ENCODE measurements around the gene HAPLN3. TPM values are rescaled to one million over a fixed set of nuclear protein-coding genes. Genes with fewer than 3 reads are reported as not detected.

HAPLN3 gene
- total and polyA plus RNA-seq, 2 of the 4 experiments (the other 2 are of a cell fraction), result 5.9 to 28.6 TPM

- Histone ChIP-seq H2AFZ (replicated peaks; ENCODE audit: low read length, poor library complexity) (peak overlapping the region; percentile 70), H3K9me3 (ENCODE audit: control insufficient read depth, insufficient read depth, low read length) (no peaks in the 10 kb centered on the region), H3K18ac (ENCODE audit: low read depth, low read length) (peak overlapping the region; percentile 50; the same call in 1 of the 2 replicates), H3K27me3 (ENCODE audit: control insufficient read depth, insufficient read depth, low read length) (no peaks in the 10 kb centered on the region), H3K4me2 (ENCODE audit: low read depth, low read length) (no peak overlapping the region), H2BK120ac (ENCODE audit: low read depth, low read length) (peak overlapping the region; percentile 42), H4K20me1 (ENCODE audit: insufficient read depth, low read length) (no peaks in the 10 kb centered on the region), H3K14ac (replicated peaks; ENCODE audit: low read depth, low read length) (0 out of 2 replicates have a peak overlapping the region, but pooled peaks have one; percentile 25), H4K5ac (ENCODE audit: low read depth, low read length) (peak overlapping the region; percentile 23; the same call in 1 of the 2 replicates), H3K56ac (ENCODE audit: extremely low read depth, insufficient read depth, low read length) (0 out of 2 replicates have a peak overlapping the region, but pooled peaks have one; percentile 22), H2BK15ac (ENCODE audit: low read depth, low read length) (peak overlapping the region; percentile 89; the same call in 1 of the 3 replicates), H3K4me3 (ENCODE audit: insufficient read depth, low read depth, low read length) (no peak overlapping the region), H3K27ac (ENCODE audit: insufficient read depth, low read length) (0 out of 2 replicates have a peak overlapping the region, but pooled peaks have one; percentile 9), H3K23ac (ENCODE audit: low read depth, low read length) (no peak overlapping the region), H2AK9ac (replicated peaks; ENCODE audit: low read depth, low read length, poor library complexity) (peak overlapping the region; percentile 59), H2AK5ac (ENCODE audit: low read depth, low read length) (peak overlapping the region; percentile 52; the same call in 1 of the 2 replicates), H3K9ac (ENCODE audit: low read depth, low read length) (no peak overlapping the region), H2BK5ac (ENCODE audit: low read depth, low read length, poor library complexity, severe bottlenecking) (peak overlapping the region; percentile 64), H3K79me1 (ENCODE audit: low read depth in 1 of 2, low read length in 2 of 2) (no peaks in the 10 kb centered on the region; a peak in 1 of 4 replicates), H4K91ac (ENCODE audit: insufficient read depth, low read depth, low read length) (peak overlapping the region; percentile 77), H2BK20ac (ENCODE audit: low read depth, low read length) (peak overlapping the region; percentile 18; the same call in 1 of the 2 replicates), H3K36me3 (ENCODE audit: control insufficient read depth, insufficient read depth, low read length) (no peaks in the 10 kb centered on the region), H4K8ac (ENCODE audit: low read depth in 2 of 2, low read length in 2 of 2) (peak overlapping the region; percentile 8 to 50; a peak in 3 of 4 replicates), H3K9me1 (ENCODE audit: insufficient read depth, low read length) (peaks cover 10% of the 10 kb centered on the region), H3K4me1 (ENCODE audit: control insufficient read depth, insufficient read depth, low read length) (peaks cover 8% of the 10 kb centered on the region), H3K4ac (ENCODE audit: low read depth, low read length) (peak overlapping the region; percentile 9)
- in situ Hi-C loops (cut with MboI; ENCODE audit: low sequenced_read_pairs), result no loop called here
- TF ChIP-seq NFE2L2 (IDR thresholded peaks at IDR 0.05; ENCODE audit: low read depth, low read length) (peak; percentile 58; the same call in 1 of the 2 replicates), MAFK (IDR thresholded peaks at IDR 0.05; ENCODE audit: low read depth, low read length) (0 out of 2 replicates have a peak, but pooled peaks have one; percentile 19), MAZ (IDR thresholded peaks at IDR 0.05; ENCODE audit: borderline replicate concordance, low read depth, low read length) (peak; percentile 84; the same call in 1 of the 2 replicates), CEBPB (IDR thresholded peaks at IDR 0.05; ENCODE audit: low read depth, low read length) (no peak)
- dilution Hi-C loops (cut with HindIII; ENCODE audit: low sequenced_read_pairs, unreplicated experiment), result loop anchor here (25.0 kb wide), 1 partner anchor 92 kb away; no protein-coding TSS in a partner anchor
- BruUV-seq (replicated peaks), result no TSS peak
- intact Hi-C loops (cut with micrococcal nuclease), result no loop called here
- CTCF ChIA-PET, result interaction anchor here (3.4 kb wide), 1 partner anchor 16 kb away, joined by 13 read pairs; no protein-coding TSS in a partner anchor
- 29% methylated on average over 2 of the region's 9 CpGs; no CpG with 5 or more reads in 1 of the 2 experiments for WGBS, 2 experiments (ENCODE audit: extremely low coverage in 2 of 2, insufficient read length in 1 of 2)
- DNase-seq (peak; percentile 77), ATAC-seq (ENCODE audit: low read depth) (peak; percentile 33)
- POLR2A ChIA-PET (ENCODE audit: unreplicated experiment), result interaction anchor here (0.5 kb wide), 1 partner anchor 59 kb away, joined by 5 read pairs; no protein-coding TSS in a partner anchor
Measured at GRCh38 chr15:88920186-88920891, 25.0 kb upstream of the HAPLN3 start.

Data from IMR-90 (cell line).